GM19372 (cell line): ENCODE measurements around the gene ATP5F1D.
"Not testable (repeated sequence)": the region's sequence is repeated elsewhere in the genome, so short reads cannot be mapped to it uniquely, and the experiment has no call there.

Source experiments
- ATAC-seq: cut with Tn5 transposase; IDR thresholded peaks from one replicate; pipeline ENCODE4 v1.9.1; 2021; ENCODE audit warnings: mild to moderate bottlenecking, low read depth, moderate library complexity; ENCODE audit not compliant: unreplicated experiment

Gene ATP5F1D

GRCh38 chr19:1245494-1246264 lies 4.1 kb downstream of the ATP5F1D start:
- ATAC-seq: no peak

DNA sequence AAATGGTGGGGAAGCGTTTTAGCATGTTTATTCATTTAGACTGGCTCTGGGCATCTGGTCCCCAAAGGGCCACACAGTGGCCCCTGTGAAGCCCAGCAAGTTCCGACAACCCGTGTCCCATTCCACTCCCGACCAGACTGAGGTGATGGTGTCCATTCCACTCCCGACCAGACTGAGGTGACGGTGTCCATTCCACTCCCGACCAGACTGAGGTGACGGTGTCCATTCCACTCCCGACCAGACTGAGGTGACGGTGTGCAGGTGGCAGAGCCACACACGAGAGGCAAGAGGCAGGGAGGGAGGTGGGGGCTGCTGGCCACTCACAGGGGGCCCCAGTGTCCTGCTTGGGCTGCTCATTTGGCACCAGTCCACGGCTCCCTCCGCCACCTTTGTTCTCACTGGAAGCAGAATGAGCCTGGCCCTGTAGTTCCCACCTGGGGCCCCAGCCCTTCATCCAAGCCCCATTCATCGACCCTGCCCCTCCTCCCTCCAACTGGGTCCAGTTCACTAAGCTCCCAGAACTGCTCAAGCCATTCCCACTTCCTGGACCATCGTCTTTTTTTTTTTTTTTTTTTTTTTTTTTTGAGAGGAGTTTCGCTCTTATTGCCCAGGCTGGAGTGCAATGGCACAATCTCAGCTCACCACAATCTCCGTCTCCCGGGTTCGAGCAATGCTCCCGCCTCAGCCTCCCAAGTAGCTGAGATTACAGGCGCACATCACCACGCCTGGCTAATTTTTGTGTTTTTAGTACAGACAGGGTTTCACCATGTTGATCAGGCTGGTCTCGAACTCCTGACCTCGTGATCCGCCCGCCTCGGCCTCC lies 4.9 kb downstream of the ATP5F1D start:
- ATAC-seq: not testable (repeated sequence)

- no peak for ATAC-seq
Observed at GRCh38 chr19:1247748-1248138, 6.2 kb downstream of the ATP5F1D start.

- peak; percentile 12 for ATAC-seq
Observed at GRCh38 chr19:1248139-1248785, 6.7 kb downstream of the ATP5F1D start, which contains the start of gene MIDN. TSS of gene MIDN (plus strand) at chr19:1248583. CDS start at chr19:1250297, 1,714 bp downstream.

- peak; percentile 27 for ATAC-seq
Observed at GRCh38 chr19:1248786-1249297, 7.3 kb downstream of the ATP5F1D start.

- peak; percentile 45 for ATAC-seq
Observed at GRCh38 chr19:1249298-1249989, 7.9 kb downstream of the ATP5F1D start.

DNA sequence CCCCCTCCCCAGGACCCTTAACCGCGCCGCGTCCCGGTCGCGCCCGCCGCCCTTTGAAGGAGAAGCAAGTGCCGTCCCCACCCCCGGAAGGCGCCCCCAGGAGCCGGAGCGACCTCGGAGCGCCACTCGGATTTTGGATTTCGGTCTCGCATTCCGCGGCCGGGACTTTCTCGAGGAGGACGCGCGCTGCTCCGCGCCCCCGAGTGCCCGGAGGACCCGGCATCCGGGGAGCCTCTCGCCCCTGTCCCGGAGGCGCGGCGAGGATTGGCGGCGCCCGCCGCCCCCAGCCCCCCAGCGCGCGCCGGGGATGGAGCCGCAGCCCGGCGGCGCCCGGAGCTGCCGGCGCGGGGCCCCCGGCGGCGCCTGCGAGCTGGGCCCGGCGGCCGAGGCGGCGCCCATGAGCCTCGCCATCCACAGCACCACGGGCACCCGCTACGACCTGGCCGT lies 8.5 kb downstream of the ATP5F1D start:
- ATAC-seq: no peak

DNA sequence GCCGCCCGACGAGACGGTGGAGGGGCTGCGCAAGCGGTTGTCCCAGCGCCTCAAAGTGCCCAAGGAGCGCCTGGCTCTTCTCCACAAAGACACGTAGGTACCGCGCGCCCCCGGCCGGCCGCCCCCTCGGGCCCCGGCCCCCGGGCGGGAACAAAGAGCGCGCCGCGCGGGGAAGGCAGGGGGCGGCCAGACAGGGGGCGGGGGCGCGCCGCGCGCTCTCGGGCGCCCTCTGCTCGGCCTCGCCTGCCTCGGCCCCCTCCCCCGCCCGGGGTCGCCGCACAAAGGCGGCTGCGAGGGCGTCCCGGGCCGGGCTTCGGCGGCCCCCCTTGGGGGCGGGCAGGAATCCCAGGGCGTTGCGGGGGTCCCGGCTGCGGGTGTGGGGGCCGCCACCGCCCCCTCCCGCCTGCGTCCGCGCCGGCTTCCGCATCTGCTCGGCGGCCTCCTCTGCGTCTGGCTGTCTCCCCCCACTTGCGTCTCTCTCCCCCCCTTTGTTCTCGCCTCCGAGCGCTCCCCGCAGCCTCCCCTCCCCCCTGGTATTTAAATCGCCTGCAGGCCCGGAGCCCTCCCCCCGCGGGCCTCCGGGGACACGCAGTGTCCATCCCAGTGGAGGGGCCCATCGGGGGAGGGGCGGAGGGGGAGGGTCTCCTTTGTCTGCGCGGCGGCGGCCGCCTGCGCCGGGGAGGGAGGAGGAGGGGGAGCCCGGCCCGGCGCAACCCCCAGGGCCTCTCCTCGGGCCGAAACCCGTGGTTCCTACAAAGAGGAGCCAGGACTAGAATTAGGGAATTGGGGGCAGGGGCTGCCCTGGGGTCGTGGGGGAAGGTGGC lies 9.1 kb downstream of the ATP5F1D start:
- ATAC-seq: no peak

DNA sequence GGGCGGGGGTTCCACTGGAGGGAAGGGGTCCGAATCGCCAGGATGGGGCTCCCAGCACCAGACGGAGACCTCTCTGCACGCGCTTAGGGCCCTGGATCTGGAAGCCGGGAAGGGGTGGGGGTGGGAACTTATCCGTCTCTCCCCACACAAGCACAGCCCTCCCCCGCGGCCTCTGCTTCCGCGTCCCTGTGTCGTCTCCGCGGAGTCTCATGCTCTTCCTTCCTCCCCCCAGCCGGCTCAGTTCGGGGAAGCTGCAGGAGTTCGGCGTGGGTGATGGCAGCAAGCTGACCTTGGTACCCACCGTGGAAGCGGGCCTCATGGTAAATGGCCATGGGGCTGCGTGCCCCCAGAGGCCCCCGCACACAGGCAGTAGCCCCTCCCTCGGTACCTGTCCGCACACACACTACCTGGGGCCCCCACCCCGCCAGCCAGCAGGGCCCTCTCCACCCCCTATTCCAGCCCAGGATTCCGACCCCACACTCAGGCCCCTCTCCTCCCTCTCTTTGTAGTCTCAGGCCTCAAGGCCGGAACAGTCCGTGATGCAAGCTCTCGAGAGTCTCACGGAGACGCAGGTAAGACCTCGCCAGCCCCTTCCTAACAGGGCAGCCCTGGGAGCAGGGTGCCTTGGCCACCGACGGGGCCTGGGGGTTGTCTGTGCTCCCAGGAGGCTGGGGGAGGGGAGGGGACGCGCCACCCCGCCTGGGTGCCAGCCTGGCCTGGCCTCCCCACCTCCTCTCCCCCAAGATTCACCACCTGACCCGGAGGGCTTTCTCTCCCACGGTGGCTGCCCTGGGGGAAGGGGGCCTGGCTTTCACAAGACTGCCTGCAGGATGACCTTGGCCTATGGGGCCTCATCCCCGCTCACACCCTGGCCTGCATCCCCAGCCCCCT lies 10.0 kb downstream of the ATP5F1D start:
- ATAC-seq: no peak

GRCh38 chr19:1252221-1252820 lies 10.8 kb downstream of the ATP5F1D start:
- ATAC-seq: no peak

DNA sequence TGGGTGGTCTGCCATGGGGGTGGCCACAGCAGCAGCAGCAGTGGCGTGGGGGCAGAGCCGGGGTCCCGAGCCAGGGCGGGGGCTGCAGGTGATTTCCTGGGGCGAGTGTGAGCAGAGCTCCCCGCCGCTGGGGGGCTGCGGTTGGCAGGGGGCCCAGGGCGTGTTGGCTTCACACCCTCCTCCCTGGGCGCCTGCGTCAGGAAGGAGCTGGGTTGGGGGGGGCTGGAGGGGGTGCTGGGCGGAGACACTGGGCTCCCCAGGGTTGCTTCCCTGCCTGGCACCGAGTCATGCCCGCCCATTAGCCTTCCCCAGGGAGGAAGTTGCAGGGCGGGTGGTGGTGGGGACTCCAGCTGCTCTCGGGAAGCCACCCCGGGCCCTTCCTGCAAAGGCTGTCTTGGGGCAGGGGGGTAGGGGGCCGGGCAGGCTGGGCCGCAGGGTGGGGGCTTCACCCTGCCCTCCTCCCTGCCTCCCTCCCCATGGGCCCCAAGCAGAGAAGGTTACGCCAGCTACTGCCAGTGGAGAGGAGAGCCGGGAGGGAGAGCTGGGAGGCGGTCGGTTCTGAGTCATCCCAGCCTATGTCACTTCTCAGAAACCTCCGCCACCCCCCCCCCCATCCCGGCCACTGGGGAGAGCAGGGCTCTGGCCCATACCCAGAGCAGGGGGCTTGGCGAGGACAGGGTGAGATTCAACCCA lies 11.4 kb downstream of the ATP5F1D start:
- ATAC-seq: no peak

DNA sequence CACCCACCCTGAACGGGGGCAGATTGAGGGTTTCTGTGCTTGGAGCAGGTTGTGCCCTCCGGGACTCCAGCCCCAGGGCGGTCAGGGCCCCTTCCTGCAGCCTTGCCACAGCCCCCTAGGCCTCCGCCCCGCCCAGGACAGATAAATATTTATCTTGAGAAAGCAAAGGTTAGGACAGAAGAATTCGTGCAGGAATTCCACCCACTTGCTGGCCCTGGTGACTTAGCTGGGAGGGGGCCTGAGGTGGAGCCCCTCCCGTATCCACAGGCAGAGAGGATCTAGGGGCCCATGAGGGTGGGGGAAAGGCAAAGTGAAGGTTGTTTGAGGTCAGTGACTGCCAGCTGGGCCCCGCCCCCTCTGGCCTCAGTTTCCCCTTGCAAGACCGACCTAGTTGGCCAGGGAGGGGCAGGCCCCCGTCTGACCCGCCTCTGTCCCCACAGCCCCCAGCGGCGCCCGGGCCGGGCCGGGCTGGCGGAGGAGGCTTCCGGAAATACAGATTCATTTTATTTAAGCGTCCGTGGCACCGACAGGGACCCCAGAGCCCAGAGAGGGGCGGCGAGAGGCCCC lies 12.0 kb downstream of the ATP5F1D start:
- no peak for ATAC-seq

DNA sequence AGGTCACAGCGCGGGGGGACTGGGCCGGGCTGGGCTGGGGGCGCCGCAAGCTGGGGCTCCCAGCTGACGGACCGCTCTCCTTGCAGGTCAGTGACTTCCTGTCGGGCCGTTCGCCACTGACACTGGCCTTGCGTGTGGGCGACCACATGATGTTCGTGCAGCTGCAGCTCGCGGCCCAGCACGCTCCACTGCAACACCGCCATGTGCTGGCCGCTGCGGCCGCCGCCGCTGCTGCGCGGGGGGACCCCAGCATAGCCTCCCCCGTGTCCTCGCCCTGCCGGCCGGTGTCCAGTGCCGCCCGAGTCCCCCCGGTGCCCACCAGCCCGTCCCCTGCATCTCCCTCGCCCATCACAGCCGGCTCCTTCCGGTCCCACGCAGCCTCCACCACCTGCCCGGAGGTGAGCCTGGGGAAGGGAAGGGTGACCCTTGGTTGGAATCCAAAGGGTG lies 12.6 kb downstream of the ATP5F1D start:
- no peak for ATAC-seq

DNA sequence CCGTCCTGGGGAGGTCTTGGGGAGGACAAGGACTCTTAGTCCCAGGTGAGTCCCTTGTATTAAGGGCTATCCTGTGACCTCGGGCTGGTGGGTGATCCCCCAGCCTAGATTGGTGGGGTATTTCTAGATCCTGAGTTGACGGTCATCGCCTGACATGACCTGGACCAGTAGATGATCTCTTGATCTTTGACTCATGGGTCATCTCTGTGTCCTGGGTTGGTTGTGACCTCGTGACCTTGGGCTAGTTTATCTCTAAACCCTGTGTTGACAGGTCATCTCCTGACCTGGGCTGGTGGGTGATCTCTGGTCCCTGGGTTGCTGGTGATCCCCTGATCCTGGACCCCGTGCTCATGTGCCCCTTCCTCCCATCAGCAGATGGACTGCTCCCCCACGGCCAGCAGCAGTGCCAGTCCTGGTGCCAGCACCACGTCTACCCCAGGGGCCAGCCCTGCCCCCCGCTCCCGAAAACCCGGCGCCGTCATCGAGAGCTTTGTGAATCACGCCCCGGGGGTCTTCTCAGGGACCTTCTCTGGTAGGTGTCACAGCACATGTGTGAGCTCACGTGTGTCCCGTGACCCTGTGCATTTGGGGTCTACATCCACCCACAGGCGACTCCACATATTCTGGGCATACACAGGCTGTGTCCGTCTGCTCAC lies 13.1 kb downstream of the ATP5F1D start:
- no peak for ATAC-seq

DNA sequence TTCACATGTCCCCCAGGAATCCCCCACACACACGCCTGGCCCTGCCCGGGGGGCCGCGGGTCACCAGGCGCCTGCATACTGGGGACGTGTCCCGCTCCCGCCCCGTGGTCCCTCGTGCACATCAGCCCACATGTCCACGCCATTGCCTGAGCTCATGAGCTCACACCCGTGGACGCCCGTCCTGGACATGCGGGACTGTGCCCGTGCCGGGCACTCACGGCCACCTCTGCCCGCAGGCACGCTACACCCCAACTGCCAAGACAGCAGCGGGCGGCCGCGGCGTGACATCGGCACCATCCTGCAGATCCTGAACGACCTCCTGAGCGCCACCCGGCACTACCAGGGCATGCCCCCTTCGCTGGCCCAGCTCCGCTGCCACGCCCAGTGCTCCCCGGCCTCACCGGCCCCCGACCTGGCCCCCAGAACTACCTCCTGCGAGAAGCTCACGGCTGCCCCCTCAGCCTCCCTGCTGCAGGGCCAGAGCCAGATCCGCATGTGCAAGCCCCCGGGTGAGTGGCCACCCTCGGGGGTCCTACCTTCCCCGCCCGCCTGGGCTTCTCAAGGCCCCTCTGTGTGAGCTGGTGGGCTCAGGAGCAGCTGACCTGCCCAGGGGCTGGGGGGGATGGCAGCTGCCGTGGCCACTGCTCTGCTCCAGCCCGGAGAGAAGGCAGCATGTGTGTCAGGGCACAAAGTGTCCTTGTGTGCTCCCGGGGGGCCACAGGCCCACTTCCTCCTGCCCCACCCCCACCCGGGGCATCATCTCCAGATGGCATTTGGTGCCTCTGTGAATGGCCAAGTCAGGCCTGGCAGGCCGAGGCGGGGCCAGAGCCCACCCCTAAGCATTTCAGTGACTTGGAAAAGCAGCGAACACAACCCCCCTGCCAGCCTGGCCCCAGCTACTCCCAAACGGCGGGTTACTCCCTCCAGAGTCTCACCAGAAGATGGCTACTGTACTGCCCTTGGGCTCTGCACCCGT lies 13.9 kb downstream of the ATP5F1D start:
- no peak for ATAC-seq
